ENCODE results near the gene RTN1.

Gene RTN1

DNA sequence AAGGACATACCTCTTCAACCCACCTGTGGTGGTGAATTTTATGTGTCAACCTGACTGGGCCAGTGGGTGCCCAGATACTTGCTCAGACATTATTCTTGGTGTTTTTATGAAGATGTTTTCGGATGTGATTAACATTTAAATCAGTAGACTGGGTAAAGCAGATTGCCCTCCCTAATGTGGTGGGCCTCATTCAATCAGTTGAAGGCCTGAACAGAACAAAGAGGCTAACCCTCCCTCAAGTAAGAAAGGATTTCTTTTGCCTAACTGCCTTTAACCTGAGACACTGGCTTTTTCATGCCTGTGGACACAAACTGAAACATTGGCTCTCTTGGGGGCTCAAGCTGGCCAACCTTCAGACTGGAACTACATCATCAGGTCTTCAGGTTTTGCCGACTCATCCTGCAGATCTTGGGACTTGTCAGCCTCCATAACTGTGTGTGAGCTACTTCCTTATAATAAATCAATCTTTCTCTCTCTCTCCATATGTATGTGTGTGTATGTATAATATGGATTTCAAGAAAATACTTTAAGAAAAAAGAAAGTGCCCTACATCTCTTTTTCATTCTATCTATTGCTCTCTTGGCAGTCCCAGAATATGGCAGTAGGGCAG, 39.4 kb downstream of the RTN1 start:
- Histone ChIP-seq H3K9ac (ENCODE audit: low read length) (no peak overlapping the region), H3K9me2 (replicated peaks; ENCODE audit: insufficient read depth, low read length) (no peaks in the 10 kb centered on the region), H3K27me3 (replicated peaks; ENCODE audit: insufficient read depth, low read length) (no peaks in the 10 kb centered on the region), H3K36me3 (replicated peaks; ENCODE audit: insufficient read depth, low read length) (no peaks in the 10 kb centered on the region), H4K20me1 (ENCODE audit: insufficient read depth, low read length) (no peaks in the 10 kb centered on the region), H2AFZ (ENCODE audit: low read length) (no peak overlapping the region), H3F3A (ENCODE audit: insufficient read depth, low read length) (no peaks in the 10 kb centered on the region), H3K4me2 (ENCODE audit: low read depth, low read length) (no peak overlapping the region), H3K79me2 (ENCODE audit: low read length) (no peaks in the 10 kb centered on the region), H3K9me3 (replicated peaks; ENCODE audit: insufficient read depth, low read length) (no peaks in the 10 kb centered on the region), H3K27ac (ENCODE audit: low read length) (no peak overlapping the region), H3K4me3 (ENCODE audit: low read length) (no peak overlapping the region), H3K4me1 (ENCODE audit: low read length) (no peaks in the 10 kb centered on the region)
- no peak for TF ChIP-seq CTCF (IDR thresholded peaks at IDR 0.05; ENCODE audit: low read length)
- no peak for TF ChIP-seq EZH2 (optimal IDR thresholded peaks at IDR 0.05; ENCODE audit: low read depth, low read length)
- no peak for TF ChIP-seq EZH2phosphoT487 (IDR thresholded peaks at IDR 0.05; ENCODE audit: low read length)
- no peak for DNase-seq

GRCh38 chr14:59830338-59830734, 40.2 kb downstream of the RTN1 start:
- H3K9ac ChIP-seq (ENCODE audit: low read length): no peak overlapping the region
- no peak overlapping the region for H3K4me3 ChIP-seq (ENCODE audit: low read length)

GRCh38 chr14:59829469-59830337, 40.9 kb downstream of the RTN1 start:
- Histone ChIP-seq H3K9ac (ENCODE audit: low read length) (no peak overlapping the region), H3K9me2 (replicated peaks; ENCODE audit: insufficient read depth, low read length) (no peaks in the 10 kb centered on the region), H3K9me3 (replicated peaks; ENCODE audit: insufficient read depth, low read length) (no peaks in the 10 kb centered on the region), H3K36me3 (replicated peaks; ENCODE audit: insufficient read depth, low read length) (no peaks in the 10 kb centered on the region), H3K79me2 (ENCODE audit: low read length) (no peaks in the 10 kb centered on the region), H3K27me3 (replicated peaks; ENCODE audit: insufficient read depth, low read length) (no peaks in the 10 kb centered on the region), H3F3A (ENCODE audit: insufficient read depth, low read length) (no peaks in the 10 kb centered on the region), H2AFZ (ENCODE audit: low read length) (no peak overlapping the region), H3K4me3 (ENCODE audit: low read length) (no peak overlapping the region), H3K4me1 (ENCODE audit: low read length) (no peaks in the 10 kb centered on the region), H4K20me1 (ENCODE audit: insufficient read depth, low read length) (no peaks in the 10 kb centered on the region), H3K4me2 (ENCODE audit: low read depth, low read length) (no peak overlapping the region), H3K27ac (ENCODE audit: low read length) (no peak overlapping the region)
- no peak for DNase-seq
- no peak for TF ChIP-seq CTCF (IDR thresholded peaks at IDR 0.05; ENCODE audit: low read length)
- TF ChIP-seq EZH2phosphoT487 (IDR thresholded peaks at IDR 0.05; ENCODE audit: low read length): no peak
- no peak for TF ChIP-seq EZH2 (optimal IDR thresholded peaks at IDR 0.05; ENCODE audit: low read depth, low read length)

More at GRCh38 chr14:59830338-59830734, 40.2 kb downstream of the RTN1 start:
- no peak overlapping the region for H3K27ac ChIP-seq (ENCODE audit: low read length)
- H3K27me3 ChIP-seq (replicated peaks; ENCODE audit: insufficient read depth, low read length): no peaks in the 10 kb centered on the region
- no peak overlapping the region for H2AFZ ChIP-seq (ENCODE audit: low read length)
- H3K36me3 ChIP-seq (replicated peaks; ENCODE audit: insufficient read depth, low read length): no peaks in the 10 kb centered on the region
- H3K4me1 ChIP-seq (ENCODE audit: low read length): no peaks in the 10 kb centered on the region
- TF ChIP-seq CTCF (IDR thresholded peaks at IDR 0.05; ENCODE audit: low read length): no peak
- TF ChIP-seq EZH2 (optimal IDR thresholded peaks at IDR 0.05; ENCODE audit: low read depth, low read length): no peak
- TF ChIP-seq EZH2phosphoT487 (IDR thresholded peaks at IDR 0.05; ENCODE audit: low read length): no peak
- no peak overlapping the region for H3K4me2 ChIP-seq (ENCODE audit: low read depth, low read length)
- DNase-seq: no peak
- H3K9me2 ChIP-seq (replicated peaks; ENCODE audit: insufficient read depth, low read length): no peaks in the 10 kb centered on the region
- H4K20me1 ChIP-seq (ENCODE audit: insufficient read depth, low read length): no peaks in the 10 kb centered on the region
- H3K79me2 ChIP-seq (ENCODE audit: low read length): no peaks in the 10 kb centered on the region
- no peaks in the 10 kb centered on the region for H3F3A ChIP-seq (ENCODE audit: insufficient read depth, low read length)
- H3K9me3 ChIP-seq (replicated peaks; ENCODE audit: insufficient read depth, low read length): no peaks in the 10 kb centered on the region

Data from MM.1S (cell line).